Lower leg skin (tissue), 3 donors: Measurements from ENCODE around the gene PPM1E.
"Not testable (repeated sequence)": the region's sequence is repeated elsewhere in the genome, so short reads cannot be mapped to it uniquely, and the experiment has no call there.

ENCODE experiments used
- POLR2A ChIP-seq, 2 donors: fragments of 450-650 bp; IDR thresholded peaks; one replicate each; pipeline ENCODE4 v1.6.1; 2016 to 2017; ENCODE audit warnings: antibody characterized with exemption in 2 of 2, mild to moderate bottlenecking in 1 of 2, moderate library complexity in 1 of 2
- TF ChIP-seq, protein P1 (sequence below), 3 donors: fragments of 450-650 bp; IDR thresholded peaks; one replicate each; pipeline ENCODE4 v1.5.1; 2016; ENCODE audit warnings: antibody characterized with exemption in 3 of 3, mild to moderate bottlenecking in 3 of 3, moderate library complexity in 2 of 3

DNA sequence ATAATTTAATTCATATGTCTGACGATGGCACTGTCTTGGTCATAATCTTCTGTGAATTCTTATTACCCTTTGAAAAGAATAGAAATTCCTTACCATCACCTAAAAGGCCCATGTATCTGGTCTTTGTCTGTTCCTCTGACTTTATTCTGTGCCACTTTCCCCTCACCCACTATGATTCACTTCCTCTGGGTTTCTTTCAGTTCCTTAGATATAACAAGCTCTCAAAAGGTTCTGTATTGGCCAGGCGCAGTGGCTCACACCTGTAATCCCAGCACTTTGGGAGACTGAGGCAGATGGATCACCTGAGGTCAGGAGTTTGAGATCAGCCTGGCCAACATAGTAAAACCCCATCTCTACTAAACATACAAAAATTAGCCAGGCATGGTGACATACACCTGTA is 198.7 kb downstream of the PPM1E start:
- TF ChIP-seq, protein P1, sequence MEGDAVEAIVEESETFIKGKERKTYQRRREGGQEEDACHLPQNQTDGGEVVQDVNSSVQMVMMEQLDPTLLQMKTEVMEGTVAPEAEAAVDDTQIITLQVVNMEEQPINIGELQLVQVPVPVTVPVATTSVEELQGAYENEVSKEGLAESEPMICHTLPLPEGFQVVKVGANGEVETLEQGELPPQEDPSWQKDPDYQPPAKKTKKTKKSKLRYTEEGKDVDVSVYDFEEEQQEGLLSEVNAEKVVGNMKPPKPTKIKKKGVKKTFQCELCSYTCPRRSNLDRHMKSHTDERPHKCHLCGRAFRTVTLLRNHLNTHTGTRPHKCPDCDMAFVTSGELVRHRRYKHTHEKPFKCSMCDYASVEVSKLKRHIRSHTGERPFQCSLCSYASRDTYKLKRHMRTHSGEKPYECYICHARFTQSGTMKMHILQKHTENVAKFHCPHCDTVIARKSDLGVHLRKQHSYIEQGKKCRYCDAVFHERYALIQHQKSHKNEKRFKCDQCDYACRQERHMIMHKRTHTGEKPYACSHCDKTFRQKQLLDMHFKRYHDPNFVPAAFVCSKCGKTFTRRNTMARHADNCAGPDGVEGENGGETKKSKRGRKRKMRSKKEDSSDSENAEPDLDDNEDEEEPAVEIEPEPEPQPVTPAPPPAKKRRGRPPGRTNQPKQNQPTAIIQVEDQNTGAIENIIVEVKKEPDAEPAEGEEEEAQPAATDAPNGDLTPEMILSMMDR (IDR thresholded peaks at IDR 0.05): not testable (repeated sequence)
- TF ChIP-seq POLR2A (IDR thresholded peaks at IDR 0.05): not testable (repeated sequence)
